Activated CD8-positive, alpha-beta memory T cell treated with anti-CD3 and anti-CD28 coated beads for 48 hours (primary cell): Measurements from ENCODE around the gene GARIN3.

Experiments used
- DNase-seq, 3 experiments: peaks; one replicate each; pipeline ENCODE4 v3.0.0-alpha.2; 2020; ENCODE audit warnings: low read depth in 2 of 3, low spot score in 2 of 3

Gene GARIN3

DNA sequence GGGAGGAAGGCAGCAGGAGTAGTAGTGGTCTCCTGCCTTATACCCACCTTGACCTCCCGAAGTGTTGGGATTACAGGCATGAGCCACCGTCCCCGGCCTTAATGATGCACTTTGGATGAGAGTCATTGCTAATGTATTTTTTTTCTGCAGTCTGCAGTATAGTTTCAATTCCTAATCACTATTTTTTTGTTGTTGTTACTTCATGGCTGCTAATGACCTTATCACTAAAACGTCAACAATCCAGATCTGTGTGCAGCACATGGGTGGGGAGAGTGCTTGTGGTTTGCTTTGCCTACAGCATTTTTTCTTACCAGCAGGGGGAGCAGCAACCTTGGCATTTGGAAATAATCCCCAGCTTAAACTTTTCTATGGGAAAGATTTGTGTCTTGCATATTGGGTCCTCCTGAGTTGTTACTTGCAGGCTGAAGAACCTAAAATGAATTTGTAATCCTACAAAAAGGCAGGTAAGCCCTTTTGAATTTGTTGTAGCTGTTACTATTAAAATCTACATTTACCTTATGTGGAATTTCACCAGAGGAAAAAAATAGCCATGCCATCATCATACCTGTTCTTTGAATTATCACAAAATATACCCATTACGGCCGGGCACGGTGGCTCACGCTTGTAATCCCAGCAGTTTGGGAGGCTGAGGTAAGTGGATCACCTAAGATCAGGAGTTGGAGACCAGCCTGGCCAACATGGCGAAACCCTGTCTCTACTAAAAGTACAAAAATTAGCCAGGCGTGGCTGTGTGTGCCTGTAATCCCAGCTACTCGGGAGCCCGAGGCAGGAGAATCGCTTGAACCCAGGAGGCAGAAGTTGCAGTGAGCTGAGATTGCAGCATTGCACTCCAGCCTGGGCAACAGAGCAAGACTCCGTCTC is 17.1 kb downstream of the GARIN3 start:
- DNase-seq, result peak in 2 of 3 experiments; percentile 42 to 70

- DNase-seq, result peak in 1 of 3 experiments; percentile 36
These were observed 22.7 kb downstream of the GARIN3 start for GRCh38 chr5:157143127-157143971.

DNA sequence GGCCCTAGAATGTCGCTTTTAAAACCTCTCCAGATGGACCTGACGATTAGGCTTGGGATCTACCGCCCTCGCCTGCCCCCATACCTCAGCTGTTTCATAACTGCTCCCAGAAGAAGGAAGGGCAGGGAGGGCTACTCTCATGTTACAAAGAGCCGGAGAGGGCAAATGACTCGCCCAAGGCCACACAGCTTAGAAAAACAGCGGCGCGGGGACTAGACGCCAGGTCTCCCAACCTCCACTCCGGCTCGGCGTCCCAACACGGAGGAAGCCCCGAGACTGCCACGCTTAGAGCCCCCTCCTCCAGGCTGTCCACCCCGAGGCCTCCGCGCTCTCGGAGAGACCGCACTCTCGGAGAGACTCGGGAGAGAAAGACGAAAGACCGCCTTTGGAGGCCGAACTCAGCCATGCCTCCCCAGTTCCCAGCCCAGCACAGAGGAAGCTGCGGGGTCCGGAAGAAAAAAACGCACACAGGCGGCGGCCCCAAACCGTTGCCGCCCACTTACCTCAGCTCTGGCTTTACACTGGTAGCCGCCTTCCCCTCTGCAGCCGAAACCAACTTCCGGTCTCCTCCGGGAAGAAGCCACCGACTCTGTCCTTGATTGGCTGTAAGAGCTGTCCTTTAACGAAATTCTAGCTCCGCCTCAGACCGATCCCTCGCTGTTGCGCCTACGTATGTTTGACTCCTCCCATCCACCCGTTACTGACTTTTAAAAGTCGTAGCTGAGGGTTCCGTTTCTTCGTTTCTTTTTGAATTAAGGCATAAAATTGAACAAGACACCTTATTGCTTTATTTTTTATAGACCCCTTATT is 23.5 kb downstream of the GARIN3 start, which contains the start of gene MED7:
MED7 (minus strand) TSS at position 549 of the 810 bp plus-strand sequence. CDS start 3,434 bp downstream, outside the sequence.
- DNase-seq, result peak; percentile 55 to 80 (median 79)

- DNase-seq, result no peak
These were observed 28.4 kb downstream of the GARIN3 start for GRCh38 chr5:157137691-157138090.

DNA sequence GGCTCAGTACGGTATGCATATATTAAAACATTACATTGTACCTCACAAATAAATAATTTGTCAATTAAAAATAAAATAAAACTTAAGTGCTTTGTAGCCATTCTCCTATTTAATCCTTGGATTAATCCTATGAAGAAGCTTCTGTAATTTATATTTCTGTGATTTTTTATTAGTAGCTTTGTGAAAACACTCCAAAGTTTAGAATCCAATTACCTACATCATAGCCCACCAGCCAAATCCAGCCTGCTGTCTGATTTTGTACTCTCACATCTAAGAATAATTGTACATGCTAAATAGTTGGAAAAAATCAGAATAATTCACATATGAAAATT is 33.8 kb downstream of the GARIN3 start:
- DNase-seq, result no peak

DNA sequence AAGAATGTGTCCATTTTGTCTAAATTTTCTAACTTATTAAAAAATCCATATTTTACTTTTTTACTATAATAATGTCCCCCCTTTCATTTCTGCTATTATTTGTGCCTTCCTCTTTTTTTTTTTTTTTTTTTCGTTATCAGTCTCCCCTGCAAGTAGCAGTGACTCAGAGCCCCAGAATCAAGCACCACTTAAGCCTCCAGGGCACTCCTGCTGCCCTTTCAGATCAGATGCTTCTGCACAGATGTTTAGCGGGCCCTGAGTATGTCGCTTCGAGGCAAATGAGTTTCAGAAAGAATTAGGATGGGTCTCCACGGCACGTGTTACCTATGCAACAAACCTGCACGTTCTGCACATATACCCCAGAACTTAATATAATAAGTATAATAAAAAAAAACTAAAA is 35.1 kb downstream of the GARIN3 start:
- DNase-seq, result no peak

GRCh38 chr5:157121709-157122108 is 44.4 kb downstream of the GARIN3 start:
- DNase-seq, result no peak

DNA sequence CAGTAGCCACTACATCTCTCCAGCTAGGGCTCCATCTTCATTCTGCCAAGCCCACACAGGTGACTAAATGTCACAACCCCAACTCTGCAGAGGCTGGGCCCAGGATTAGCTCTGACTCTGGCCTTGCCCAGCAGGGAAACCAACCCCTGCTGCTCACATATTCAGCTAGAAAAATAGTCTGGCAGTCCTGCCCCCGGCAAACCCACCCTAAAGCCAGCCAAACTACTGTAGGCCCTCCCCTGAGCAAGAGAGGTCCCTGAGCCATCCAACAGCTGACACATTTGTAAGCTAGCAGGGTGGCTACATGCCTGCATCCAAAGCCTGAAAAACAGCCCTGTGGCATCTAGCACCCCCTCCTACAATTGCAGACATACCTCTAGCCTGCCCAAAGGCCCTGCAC is 46.0 kb downstream of the GARIN3 start:
- no peak for DNase-seq

- no peak for DNase-seq
These were observed 49.5 kb downstream of the GARIN3 start for GRCh38 chr5:157116483-157116954.

- no peak for DNase-seq
These were observed 50.6 kb downstream of the GARIN3 start for GRCh38 chr5:157115502-157115901.

DNA sequence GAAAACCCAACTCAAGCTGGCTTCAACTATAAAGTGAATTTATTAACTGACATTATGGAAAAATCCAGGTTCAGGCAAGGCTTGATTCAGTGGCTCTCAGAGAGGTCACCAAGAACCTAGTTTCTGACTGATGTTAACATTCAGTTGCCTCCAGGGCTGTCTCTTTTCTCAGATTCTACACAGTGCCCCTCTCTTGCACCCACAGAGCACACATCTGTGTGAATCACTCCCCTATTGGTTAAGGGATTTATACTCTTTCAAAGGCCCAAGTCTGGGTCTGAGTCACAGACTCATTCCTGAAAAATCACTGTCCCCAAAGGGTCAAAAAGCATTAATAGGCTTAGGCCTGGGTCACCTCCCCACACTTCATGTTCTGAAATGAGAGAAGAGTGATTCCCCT is 51.1 kb downstream of the GARIN3 start:
- DNase-seq, result no peak

GRCh38 chr5:157113002-157113401 is 53.1 kb downstream of the GARIN3 start:
- no peak for DNase-seq
